ENCODE results near the gene PRDM16. TPM values are rescaled to one million over a fixed set of nuclear protein-coding genes. Genes with fewer than 3 reads are reported as not detected.

Gene PRDM16
- polyA plus RNA-seq, 1 donor (not counting 4 experiments of a cell fraction or from before 2014, with no cell fraction given) = 0.05 TPM

DNA sequence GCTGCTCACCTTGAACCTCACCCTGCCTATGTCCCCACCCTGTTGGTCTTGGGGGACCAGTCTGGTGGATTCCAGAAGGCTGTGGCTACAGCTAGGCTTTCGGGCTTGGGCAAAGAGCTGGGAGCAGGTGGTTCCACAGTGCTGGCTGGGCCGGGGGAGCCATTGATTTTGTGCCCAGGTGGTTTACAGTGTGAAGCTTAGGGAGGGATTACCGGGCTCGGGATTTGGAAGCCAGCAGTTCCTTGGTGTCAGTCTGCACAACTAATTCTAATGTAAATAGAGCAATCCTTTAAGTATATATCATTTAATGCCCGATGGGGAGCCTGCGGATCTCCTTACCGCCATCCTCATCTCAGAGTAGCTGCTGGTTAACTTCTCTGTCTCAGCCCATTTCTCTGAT lies 38.2 kb downstream of the PRDM16 start:
- Histone ChIP-seq H3K9ac (ENCODE audit: control insufficient read depth, extremely low read depth, insufficient read depth, low read length) (no peak overlapping the region), H3K4me2 (ENCODE audit: control insufficient read depth, extremely low read depth, insufficient read depth, low read depth, low read length) (no peak overlapping the region), H3K9me3 (ENCODE audit: control insufficient read depth, low read depth, low read length) (no peaks in the 10 kb centered on the region), H4K20me1 (ENCODE audit: control insufficient read depth, extremely low read depth, insufficient read depth, low read length) (no peaks in the 10 kb centered on the region), H3K4me1 (ENCODE audit: control insufficient read depth, extremely low read depth, insufficient read depth, low read length) (no peaks in the 10 kb centered on the region), H3K27ac (ENCODE audit: control insufficient read depth, insufficient read depth, low read length) (no peak overlapping the region), H3K4me3 (ENCODE audit: control insufficient read depth in 2 of 3, extremely low read depth in 1 of 3, insufficient read depth in 2 of 3, low read depth in 1 of 3, low read length in 3 of 3) (no peak overlapping the region), H3K36me3 (ENCODE audit: control insufficient read depth in 2 of 2, extremely low read depth in 1 of 2, insufficient read depth in 2 of 2, low read length in 2 of 2) (no peaks in the 10 kb centered on the region), H3K9me1 (ENCODE audit: control insufficient read depth, extremely low read depth, insufficient read depth, low read length) (no peaks in the 10 kb centered on the region), H3K79me2 (ENCODE audit: control insufficient read depth, insufficient read depth, low read length) (no peaks in the 10 kb centered on the region), H3K27me3 (ENCODE audit: control insufficient read depth, extremely low read depth, insufficient read depth, low read length) (peaks cover under 1% of the 10 kb centered on the region), H2AFZ (ENCODE audit: control insufficient read depth, low read length) (no peak overlapping the region)
- no peak for TF ChIP-seq EZH2 (IDR thresholded peaks at IDR 0.05; ENCODE audit: low read length)
- TF ChIP-seq, protein P1, sequence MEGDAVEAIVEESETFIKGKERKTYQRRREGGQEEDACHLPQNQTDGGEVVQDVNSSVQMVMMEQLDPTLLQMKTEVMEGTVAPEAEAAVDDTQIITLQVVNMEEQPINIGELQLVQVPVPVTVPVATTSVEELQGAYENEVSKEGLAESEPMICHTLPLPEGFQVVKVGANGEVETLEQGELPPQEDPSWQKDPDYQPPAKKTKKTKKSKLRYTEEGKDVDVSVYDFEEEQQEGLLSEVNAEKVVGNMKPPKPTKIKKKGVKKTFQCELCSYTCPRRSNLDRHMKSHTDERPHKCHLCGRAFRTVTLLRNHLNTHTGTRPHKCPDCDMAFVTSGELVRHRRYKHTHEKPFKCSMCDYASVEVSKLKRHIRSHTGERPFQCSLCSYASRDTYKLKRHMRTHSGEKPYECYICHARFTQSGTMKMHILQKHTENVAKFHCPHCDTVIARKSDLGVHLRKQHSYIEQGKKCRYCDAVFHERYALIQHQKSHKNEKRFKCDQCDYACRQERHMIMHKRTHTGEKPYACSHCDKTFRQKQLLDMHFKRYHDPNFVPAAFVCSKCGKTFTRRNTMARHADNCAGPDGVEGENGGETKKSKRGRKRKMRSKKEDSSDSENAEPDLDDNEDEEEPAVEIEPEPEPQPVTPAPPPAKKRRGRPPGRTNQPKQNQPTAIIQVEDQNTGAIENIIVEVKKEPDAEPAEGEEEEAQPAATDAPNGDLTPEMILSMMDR (optimal IDR thresholded peaks at IDR 0.05 in 1 of 3, IDR thresholded peaks at IDR 0.05 in 1 of 3, conservative IDR thresholded peaks at IDR 0.05 in 1 of 3; ENCODE audit: extremely low read depth in 1 of 3, insufficient read depth in 2 of 3, low read length in 3 of 3) = no peak
- DNase-seq (ENCODE audit: low read depth, low spot score) = no peak
- dilution Hi-C loops (cut with MboI; ENCODE audit: extremely low pct_ligation_motif_present, low sequenced_read_pairs) = no loop called here
- no peak for FAIRE-seq

DNA sequence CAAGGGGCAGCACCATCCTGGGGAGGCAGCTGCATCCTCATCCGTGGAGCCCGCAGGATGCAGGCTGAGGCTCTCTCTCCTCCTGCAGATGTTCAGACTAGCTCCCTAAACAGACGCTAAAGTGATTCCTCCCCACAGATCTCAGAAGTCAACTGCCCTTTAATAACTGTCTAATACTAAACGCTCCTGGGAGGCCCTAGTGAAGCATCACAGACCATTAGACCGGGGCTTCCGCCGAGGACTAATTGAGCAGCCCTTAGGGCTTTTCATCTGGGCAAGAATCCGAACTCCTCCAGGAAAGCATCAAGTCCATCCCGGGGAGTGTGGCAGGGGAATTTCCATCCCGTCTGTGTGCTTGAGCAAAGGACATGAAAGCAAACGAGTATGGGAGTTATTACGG lies 40.4 kb downstream of the PRDM16 start:
- DNase-seq (ENCODE audit: low read depth, low spot score) (no peak), FAIRE-seq (no peak)
- H3K9me3 ChIP-seq (ENCODE audit: control insufficient read depth, low read depth, low read length) = peaks cover 6% of the 10 kb centered on the region
- TF ChIP-seq, protein P1 (optimal IDR thresholded peaks at IDR 0.05 in 1 of 3, IDR thresholded peaks at IDR 0.05 in 1 of 3, conservative IDR thresholded peaks at IDR 0.05 in 1 of 3; ENCODE audit: extremely low read depth in 1 of 3, insufficient read depth in 2 of 3, low read length in 3 of 3) = no peak
- TF ChIP-seq EZH2 (IDR thresholded peaks at IDR 0.05; ENCODE audit: low read length) = no peak
- no peak overlapping the region for H3K9ac ChIP-seq (ENCODE audit: control insufficient read depth, extremely low read depth, insufficient read depth, low read length)
- H3K4me2 ChIP-seq (ENCODE audit: control insufficient read depth, extremely low read depth, insufficient read depth, low read depth, low read length) = no peak overlapping the region
- H3K36me3 ChIP-seq (ENCODE audit: control insufficient read depth in 2 of 2, extremely low read depth in 1 of 2, insufficient read depth in 2 of 2, low read length in 2 of 2) = no peaks in the 10 kb centered on the region
- H2AFZ ChIP-seq (ENCODE audit: control insufficient read depth, low read length) = no peak overlapping the region
- dilution Hi-C loops (cut with MboI; ENCODE audit: extremely low pct_ligation_motif_present, low sequenced_read_pairs) = no loop called here
- H3K4me3 ChIP-seq (ENCODE audit: control insufficient read depth in 2 of 3, extremely low read depth in 1 of 3, insufficient read depth in 2 of 3, low read depth in 1 of 3, low read length in 3 of 3) = no peak overlapping the region
- H3K27ac ChIP-seq (ENCODE audit: control insufficient read depth, insufficient read depth, low read length) = no peak overlapping the region
- no peaks in the 10 kb centered on the region for H3K79me2 ChIP-seq (ENCODE audit: control insufficient read depth, insufficient read depth, low read length)
- H4K20me1 ChIP-seq (ENCODE audit: control insufficient read depth, extremely low read depth, insufficient read depth, low read length) = no peaks in the 10 kb centered on the region
- peaks cover 4% of the 10 kb centered on the region for H3K27me3 ChIP-seq (ENCODE audit: control insufficient read depth, extremely low read depth, insufficient read depth, low read length)
- no peaks in the 10 kb centered on the region for H3K9me1 ChIP-seq (ENCODE audit: control insufficient read depth, extremely low read depth, insufficient read depth, low read length)
- H3K4me1 ChIP-seq (ENCODE audit: control insufficient read depth, extremely low read depth, insufficient read depth, low read length) = no peaks in the 10 kb centered on the region
